NB4 (cell line): Measurements from ENCODE around the gene ALKBH6.

ENCODE experiments used
- DNase-seq: peaks from one replicate; pipeline ENCODE4 v3.0.0; 2010; ENCODE audit warnings: low read depth
- H3K4me3 ChIP-seq: one replicate; pipeline ENCODE4 v1.5.1; 2011; ENCODE audit warnings: mild to moderate bottlenecking, low read depth, low read length, moderate library complexity
- CTCF ChIP-seq: IDR thresholded peaks from one replicate; pipeline ENCODE4 v1.5.1; 2012; ENCODE audit warnings: low read depth, low read length
- MAX ChIP-seq: IDR thresholded peaks from 2 replicates; pipeline ENCODE4 v1.6.1; 2011; ENCODE audit warnings: low read depth, low read length
- MYC ChIP-seq: IDR thresholded peaks from 2 replicates; pipeline ENCODE4 v1.6.1; 2011; ENCODE audit warnings: low read depth, low read length
- POLR2A ChIP-seq: IDR thresholded peaks from 2 replicates; pipeline ENCODE4 v1.6.1; 2011; ENCODE audit warnings: mild to moderate bottlenecking; ENCODE audit not compliant: insufficient read length; ENCODE audit errors: extremely low read depth

The ALKBH6 gene

GRCh38 chr19:36032251-36033104 lies 18.5 kb upstream of the ALKBH6 start, which contains the start of gene CLIP3:
Gene CLIP3 (minus strand): TSS chr19:36032873. CDS start chr19:36032357, 516 bp downstream.
- no peak within 1 kb of the TSS for H3K4me3 ChIP-seq
- DNase-seq = no peak

GRCh38 chr19:36031308-36031707 lies 17.3 kb upstream of the ALKBH6 start:
- no peak overlapping the region for H3K4me3 ChIP-seq
- TF ChIP-seq POLR2A (no peak), CTCF (no peak), MAX (no peak), MYC (no peak)
- no peak for DNase-seq

More at GRCh38 chr19:36032251-36033104, 18.5 kb upstream of the ALKBH6 start, which contains the start of gene CLIP3:
- TF ChIP-seq MYC (no peak), MAX (no peak), CTCF (no peak), POLR2A (no peak)

DNA sequence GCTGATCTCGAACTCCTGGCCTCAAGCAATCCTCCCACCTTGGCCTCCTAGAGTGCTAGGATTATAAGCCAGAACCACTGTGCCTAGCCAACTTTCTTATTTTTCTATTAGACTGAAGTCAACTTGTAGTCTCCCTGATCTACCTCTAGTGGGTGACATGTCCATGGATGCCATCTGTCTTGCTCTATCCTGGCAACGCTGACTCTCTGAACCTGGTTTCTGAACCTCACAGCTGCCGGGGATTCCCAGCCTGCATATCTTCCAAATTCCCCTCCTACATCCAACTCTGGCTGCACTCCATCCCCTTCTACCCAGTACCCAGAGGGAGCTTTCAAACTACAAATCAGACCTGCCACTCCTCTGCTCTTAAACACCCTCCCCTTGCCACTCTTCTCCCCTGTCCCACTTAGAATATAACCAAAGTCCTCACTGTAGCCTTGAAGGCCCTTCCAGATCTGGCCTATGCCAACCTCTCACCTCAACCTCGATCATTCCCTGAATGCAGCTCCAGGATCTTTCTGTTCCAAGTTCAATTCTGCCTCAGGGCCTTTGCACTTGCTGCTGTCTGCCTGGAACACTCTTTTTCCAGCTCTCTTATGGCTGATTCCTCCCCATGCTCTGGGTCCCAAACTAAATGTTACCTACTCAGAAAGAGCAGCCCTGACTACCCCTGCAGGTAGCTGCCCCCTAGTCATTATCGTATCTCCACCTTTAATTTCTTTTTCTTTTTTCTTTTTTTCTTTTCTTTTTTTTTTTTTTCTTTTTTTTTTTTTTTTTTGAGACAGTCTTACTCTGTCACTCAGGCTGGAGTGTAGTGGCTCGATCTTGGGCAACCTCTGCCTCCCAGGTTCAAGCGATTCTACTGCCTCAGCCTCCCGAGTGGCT lies 16.5 kb upstream of the ALKBH6 start:
- no peak overlapping the region for H3K4me3 ChIP-seq
- DNase-seq = no peak
- TF ChIP-seq MAX (no peak), POLR2A (no peak), CTCF (no peak), MYC (no peak)

- H3K4me3 ChIP-seq = no peak overlapping the region
- DNase-seq = no peak
- TF ChIP-seq MYC = no peak
- TF ChIP-seq POLR2A = no peak
- TF ChIP-seq MAX = no peak
- no peak for TF ChIP-seq CTCF
Observed at GRCh38 chr19:36028313-36029041, 14.5 kb upstream of the ALKBH6 start.

- no peak for TF ChIP-seq CTCF
- TF ChIP-seq MYC = no peak
- TF ChIP-seq POLR2A = no peak
- no peak for TF ChIP-seq MAX
- DNase-seq = no peak
- no peak overlapping the region for H3K4me3 ChIP-seq
Observed at GRCh38 chr19:36027696-36028095, 13.7 kb upstream of the ALKBH6 start.
